KMS-11 (cell line): ENCODE data around the gene ARID1B.

Source experiments
- H2AFZ ChIP-seq: fragments of 200-600 bp; sonication (generic); 2 replicates; pipeline ENCODE4 v1.6.1; 2016; ENCODE audit warnings: antibody characterized with exemption, mixed run types, low read depth
- H3K27ac ChIP-seq: fragments of 200-600 bp; sonication (generic); 2 replicates; pipeline ENCODE4 v1.6.1; 2016; ENCODE audit warnings: mild to moderate bottlenecking, mixed run types
- H3K27me3 ChIP-seq: fragments of 200-600 bp; sonication (generic); 2 replicates; pipeline ENCODE4 v1.6.1; 2017; ENCODE audit warnings: mild to moderate bottlenecking, low read depth, mixed run types, moderate library complexity; ENCODE audit not compliant: insufficient read depth
- H3K36me3 ChIP-seq: fragments of 200-600 bp; sonication (generic); 2 replicates; pipeline ENCODE4 v1.6.1; 2017; ENCODE audit warnings: mild to moderate bottlenecking, mixed run types; ENCODE audit not compliant: insufficient read depth
- H3K4me1 ChIP-seq: fragments of 200-600 bp; sonication (generic); 2 replicates; pipeline ENCODE4 v1.6.1; 2016; ENCODE audit warnings: mild to moderate bottlenecking, low read depth, mixed run types; ENCODE audit not compliant: poor library complexity, severe bottlenecking
- H3K4me2 ChIP-seq: fragments of 200-600 bp; sonication (generic); 2 replicates; pipeline ENCODE4 v1.7.0; 2016; ENCODE audit warnings: mild to moderate bottlenecking, mixed run types
- H3K4me3 ChIP-seq: fragments of 200-600 bp; sonication (generic); IDR thresholded peaks from 2 replicates; pipeline ENCODE4 v1.6.1; 2017; ENCODE audit warnings: low read depth, low read length, mixed read lengths; ENCODE audit not compliant: insufficient read depth
- H3K79me2 ChIP-seq: fragments of 200-600 bp; sonication (generic); 2 replicates; pipeline ENCODE4 v1.6.1; 2016; ENCODE audit warnings: low read depth, mixed run types; ENCODE audit not compliant: insufficient read depth
- H3K9ac ChIP-seq: fragments of 200-600 bp; sonication (generic); 2 replicates; pipeline ENCODE4 v1.6.1; 2016; ENCODE audit warnings: mild to moderate bottlenecking, mixed run types
- H4K20me1 ChIP-seq: fragments of 200-600 bp; sonication (generic); 2 replicates; pipeline ENCODE4 v1.6.1; 2016; ENCODE audit warnings: mild to moderate bottlenecking, mixed run types; ENCODE audit not compliant: insufficient read depth
- TF ChIP-seq, protein P1 (sequence below): fragments of 200-600 bp; sonication (generic); conservative IDR thresholded peaks from 2 replicates; pipeline ENCODE4 v1.6.1; 2017; ENCODE audit warnings: low read depth, mild to moderate bottlenecking, antibody characterized with exemption, low read length, moderate library complexity, mixed read lengths

The ARID1B gene

DNA sequence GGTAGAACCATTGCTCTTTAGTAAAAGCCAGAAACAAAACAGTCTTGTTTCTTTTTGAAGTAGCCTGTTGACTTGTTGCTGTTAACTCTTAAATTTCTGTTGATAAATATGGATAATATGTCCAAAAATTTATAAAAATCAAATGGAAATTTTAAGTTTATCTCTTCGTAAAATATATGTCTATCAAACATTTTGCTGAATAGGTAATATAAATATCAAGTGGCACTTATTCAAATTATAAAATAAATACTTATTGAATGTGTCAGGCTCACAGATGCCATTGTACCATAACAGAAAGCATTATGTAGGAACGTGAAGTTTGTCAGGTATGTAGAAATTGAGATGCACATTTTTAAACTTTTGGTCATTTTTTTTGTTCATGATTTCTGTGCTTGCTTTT is 216.5 kb downstream of the ARID1B start:
- Histone ChIP-seq H3K36me3 (no peaks in the 10 kb centered on the region), H3K4me3 (no peak overlapping the region), H3K27me3 (no peaks in the 10 kb centered on the region), H3K27ac (no peak overlapping the region), H3K9ac (no peak overlapping the region), H3K4me2 (no peak overlapping the region), H3K4me1 (no peaks in the 10 kb centered on the region), H4K20me1 (0 out of 2 replicates have a peak, but pooled peaks cover 3% of the 10 kb centered on the region), H2AFZ (no peak overlapping the region), H3K79me2 (peaks cover 42% of the 10 kb centered on the region; the same call in 1 of the 2 replicates)
- TF ChIP-seq, protein P1, sequence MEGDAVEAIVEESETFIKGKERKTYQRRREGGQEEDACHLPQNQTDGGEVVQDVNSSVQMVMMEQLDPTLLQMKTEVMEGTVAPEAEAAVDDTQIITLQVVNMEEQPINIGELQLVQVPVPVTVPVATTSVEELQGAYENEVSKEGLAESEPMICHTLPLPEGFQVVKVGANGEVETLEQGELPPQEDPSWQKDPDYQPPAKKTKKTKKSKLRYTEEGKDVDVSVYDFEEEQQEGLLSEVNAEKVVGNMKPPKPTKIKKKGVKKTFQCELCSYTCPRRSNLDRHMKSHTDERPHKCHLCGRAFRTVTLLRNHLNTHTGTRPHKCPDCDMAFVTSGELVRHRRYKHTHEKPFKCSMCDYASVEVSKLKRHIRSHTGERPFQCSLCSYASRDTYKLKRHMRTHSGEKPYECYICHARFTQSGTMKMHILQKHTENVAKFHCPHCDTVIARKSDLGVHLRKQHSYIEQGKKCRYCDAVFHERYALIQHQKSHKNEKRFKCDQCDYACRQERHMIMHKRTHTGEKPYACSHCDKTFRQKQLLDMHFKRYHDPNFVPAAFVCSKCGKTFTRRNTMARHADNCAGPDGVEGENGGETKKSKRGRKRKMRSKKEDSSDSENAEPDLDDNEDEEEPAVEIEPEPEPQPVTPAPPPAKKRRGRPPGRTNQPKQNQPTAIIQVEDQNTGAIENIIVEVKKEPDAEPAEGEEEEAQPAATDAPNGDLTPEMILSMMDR = no peak

DNA sequence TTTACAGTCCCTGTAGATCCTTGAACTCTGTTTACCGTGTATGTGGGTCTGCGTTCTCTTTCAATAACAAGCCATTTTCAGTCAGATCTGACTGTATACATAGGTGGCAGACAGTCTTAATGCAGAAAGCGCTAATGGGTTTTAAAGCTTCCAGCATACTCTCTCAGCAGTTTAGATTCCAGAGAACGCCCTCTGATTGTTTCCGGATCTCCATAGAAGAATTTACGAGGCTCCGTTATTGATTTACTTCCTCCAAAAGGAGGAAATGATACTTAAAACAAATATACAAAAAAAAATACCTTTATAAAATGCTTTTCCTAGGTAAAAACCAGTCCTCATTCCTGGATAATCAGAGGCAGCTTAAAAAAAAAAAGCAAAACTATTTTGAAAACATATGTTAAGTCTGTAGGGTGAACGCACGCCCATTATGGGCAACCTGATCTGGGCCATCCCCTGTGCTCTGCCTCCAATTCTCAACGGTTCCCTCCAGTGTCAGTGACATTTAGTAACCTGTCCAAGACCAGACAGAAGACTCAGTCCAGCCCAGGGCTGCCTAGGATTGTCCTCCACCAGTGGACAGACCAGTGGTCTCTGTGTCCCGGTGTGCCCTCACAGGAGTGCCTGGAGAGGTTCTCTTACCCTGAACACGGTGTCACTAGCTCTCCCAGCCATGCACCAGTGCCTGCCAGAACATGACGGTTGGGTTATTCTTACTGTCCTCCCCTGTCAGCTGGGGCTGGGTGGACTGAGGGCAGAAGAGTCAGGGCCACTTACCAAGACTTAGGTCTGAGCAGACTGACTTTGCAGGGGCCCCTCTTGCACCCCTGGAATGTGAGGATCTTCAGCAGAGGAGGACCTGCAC is 217.3 kb downstream of the ARID1B start:
- no peaks in the 10 kb centered on the region for H3K4me1 ChIP-seq
- no peaks in the 10 kb centered on the region for H3K27me3 ChIP-seq
- peaks cover 42% of the 10 kb centered on the region; the same call in 1 of the 2 replicates for H3K79me2 ChIP-seq
- no peak overlapping the region for H2AFZ ChIP-seq
- H4K20me1 ChIP-seq = peaks cover 3% of the 10 kb centered on the region; the same call in 1 of the 2 replicates
- no peak overlapping the region for H3K4me3 ChIP-seq
- no peaks in the 10 kb centered on the region for H3K36me3 ChIP-seq
- H3K9ac ChIP-seq = no peak overlapping the region
- TF ChIP-seq, protein P1 = no peak
- H3K4me2 ChIP-seq = no peak overlapping the region
- no peak overlapping the region for H3K27ac ChIP-seq

DNA sequence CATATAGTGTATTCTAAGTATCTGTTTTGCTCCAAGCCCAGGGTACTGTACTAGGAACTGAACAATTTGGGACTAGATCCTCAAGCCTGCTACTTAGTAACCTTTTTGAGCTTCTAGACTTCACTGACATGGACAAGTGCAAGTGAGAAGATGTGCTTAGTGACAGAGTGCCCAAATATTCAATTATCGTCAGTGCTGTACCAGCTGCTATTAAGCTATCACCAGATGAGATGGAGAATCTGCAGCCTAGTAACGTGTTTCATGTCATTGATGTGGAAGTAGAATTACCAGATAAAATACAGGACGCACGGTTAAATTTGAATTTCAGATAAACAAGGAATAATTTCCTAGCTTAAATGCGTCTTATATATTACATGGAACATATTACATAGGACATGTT is 218.3 kb downstream of the ARID1B start:
- Histone ChIP-seq H3K4me3 (no peak overlapping the region), H3K79me2 (peaks cover 40% of the 10 kb centered on the region; the same call in 1 of the 2 replicates), H3K36me3 (no peaks in the 10 kb centered on the region), H3K27me3 (no peaks in the 10 kb centered on the region), H3K4me1 (no peaks in the 10 kb centered on the region), H2AFZ (no peak overlapping the region), H3K4me2 (no peak overlapping the region), H4K20me1 (peaks cover 3% of the 10 kb centered on the region; the same call in 1 of the 2 replicates), H3K27ac (no peak overlapping the region), H3K9ac (no peak overlapping the region)
- TF ChIP-seq, protein P1 = no peak

DNA sequence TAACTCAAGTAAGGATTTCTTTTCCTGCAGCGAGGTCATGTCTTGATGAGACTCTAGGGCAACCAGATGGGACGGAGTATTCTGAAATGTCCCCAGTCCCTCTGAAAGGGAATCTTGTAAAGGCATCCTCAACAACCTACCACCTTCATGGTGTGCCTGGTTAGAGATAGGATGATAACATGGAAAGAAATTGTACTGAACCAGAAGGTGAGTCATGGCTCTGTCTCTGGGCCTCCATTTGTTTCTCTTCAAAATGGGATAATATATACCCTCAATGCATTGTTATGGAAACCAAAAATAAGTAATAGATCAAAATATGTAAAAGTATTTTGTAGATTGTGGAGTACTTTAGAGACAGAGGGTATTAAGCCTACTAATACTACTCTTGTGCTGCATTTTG is 219.1 kb downstream of the ARID1B start:
- Histone ChIP-seq H4K20me1 (peaks cover 3% of the 10 kb centered on the region; the same call in 1 of the 2 replicates), H3K4me3 (no peak overlapping the region), H3K79me2 (peaks cover 45% of the 10 kb centered on the region; the same call in 1 of the 2 replicates)

More for the DNA sequence above, 219.1 kb downstream of the ARID1B start:
- no peaks in the 10 kb centered on the region for H3K36me3 ChIP-seq
- H3K4me2 ChIP-seq = no peak overlapping the region
- no peaks in the 10 kb centered on the region for H3K27me3 ChIP-seq
- TF ChIP-seq, protein P1 = no peak
- H3K4me1 ChIP-seq = no peaks in the 10 kb centered on the region
- H3K27ac ChIP-seq = no peak overlapping the region
- no peak overlapping the region for H2AFZ ChIP-seq
- H3K9ac ChIP-seq = no peak overlapping the region
